ENCODE results near the gene LPIN2. TPM values are rescaled to one million over a fixed set of nuclear protein-coding genes. Genes with fewer than 3 reads are reported as not detected.

LPIN2 gene
- total and polyA plus RNA-seq, 4 donors, result 58.6 to 284 (median 103) TPM

GRCh38 chr18:2990956-2991640 lies 21.8 kb downstream of the LPIN2 start:
- H3K27ac ChIP-seq (ENCODE audit: low read depth in 1 of 2, low read length in 2 of 2), result no peak overlapping the region
- H3K36me3 ChIP-seq (ENCODE audit: control insufficient read depth in 4 of 4, insufficient read depth in 3 of 4, low read depth in 1 of 4, low read length in 3 of 4), result no peaks in the 10 kb centered on the region
- H3K27me3 ChIP-seq (ENCODE audit: control insufficient read depth in 4 of 4, insufficient read depth in 4 of 4, low read length in 3 of 4), result no peaks in the 10 kb centered on the region
- no peak for TF ChIP-seq CTCF (IDR thresholded peaks at IDR 0.05; ENCODE audit: low read depth, low read length, missing input control)
- WGBS, result 72% methylated on average over 4 of the region's 4 CpGs
- H3K9ac ChIP-seq (ENCODE audit: low read depth in 1 of 2, low read length in 2 of 2), result no peak overlapping the region
- H3K4me1 ChIP-seq (ENCODE audit: control insufficient read depth in 4 of 4, insufficient read depth in 4 of 4, low read length in 3 of 4), result peaks cover 1 to 18% (median 11%) of the 10 kb centered on the region in 4 donors
- H3K9me3 ChIP-seq (ENCODE audit: control insufficient read depth in 4 of 4, low read length in 3 of 4), result no peaks in the 10 kb centered on the region
- DNase-seq (ENCODE audit: low spot score), result no peak
- no peak overlapping the region for H3K4me3 ChIP-seq (ENCODE audit: low read depth in 1 of 3, low read length in 3 of 3)

- H3K4me1 ChIP-seq (ENCODE audit: control insufficient read depth in 4 of 4, insufficient read depth in 4 of 4, low read length in 3 of 4), result peaks cover 0 to 43% (median 32%) of the 10 kb centered on the region in 4 donors
- H3K9ac ChIP-seq (ENCODE audit: low read depth in 1 of 2, low read length in 2 of 2), result peak overlapping the region in 1 of 2 donors; percentile 39
- H3K4me3 ChIP-seq (ENCODE audit: low read depth in 1 of 3, low read length in 3 of 3), result no peak overlapping the region
- H3K36me3 ChIP-seq (ENCODE audit: control insufficient read depth in 4 of 4, insufficient read depth in 3 of 4, low read depth in 1 of 4, low read length in 3 of 4), result no peaks in the 10 kb centered on the region
- H3K9me3 ChIP-seq (ENCODE audit: control insufficient read depth in 4 of 4, low read length in 3 of 4), result no peaks in the 10 kb centered on the region
- 96% methylated on average over 5 of the region's 5 CpGs for WGBS
- H3K27ac ChIP-seq (ENCODE audit: low read depth in 1 of 2, low read length in 2 of 2), result peak overlapping the region in 1 of 2 donors; percentile 16
- H3K27me3 ChIP-seq (ENCODE audit: control insufficient read depth in 4 of 4, insufficient read depth in 4 of 4, low read length in 3 of 4), result no peaks in the 10 kb centered on the region
- no peak for TF ChIP-seq YY1 (IDR thresholded peaks at IDR 0.05)
- DNase-seq (ENCODE audit: low spot score), result no peak
These were observed 24.8 kb downstream of the LPIN2 start for GRCh38 chr18:2987876-2988790.

DNA sequence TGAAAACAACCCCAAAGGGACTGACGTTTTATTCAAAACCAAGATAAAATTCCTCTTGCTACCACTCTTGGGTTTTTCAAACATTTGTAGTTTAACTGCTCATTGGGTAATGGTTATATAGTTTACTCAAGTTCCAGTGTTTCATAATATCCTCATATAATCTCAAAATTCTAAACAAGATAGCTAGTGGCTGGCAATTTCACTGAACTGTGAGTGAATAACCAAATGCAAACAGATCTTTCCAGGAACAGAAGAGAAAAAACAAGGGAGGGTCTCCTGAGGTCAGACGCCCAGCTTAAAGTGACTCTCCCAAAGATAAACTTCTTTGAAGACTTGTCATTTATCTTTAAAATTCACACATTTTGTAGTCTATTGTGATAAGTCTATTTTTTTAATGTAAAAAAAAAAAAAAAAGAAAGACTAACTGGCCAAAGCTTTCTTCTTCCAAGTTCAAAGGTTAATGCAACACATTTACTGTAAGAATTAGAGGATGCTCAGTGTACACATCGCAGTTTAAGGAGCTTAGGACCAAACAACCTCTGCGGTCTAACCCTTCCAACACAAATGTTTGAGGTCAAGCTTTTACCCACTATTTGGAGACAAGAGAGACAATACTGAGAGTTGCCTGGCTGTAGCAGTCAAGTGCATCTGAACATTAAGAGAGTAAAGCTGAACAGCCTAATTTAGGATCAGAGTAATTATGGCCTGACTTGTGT lies 26.6 kb downstream of the LPIN2 start:
- no peaks in the 10 kb centered on the region for H3K36me3 ChIP-seq (ENCODE audit: control insufficient read depth in 4 of 4, insufficient read depth in 3 of 4, low read depth in 1 of 4, low read length in 3 of 4)
- peak overlapping the region; percentile 87 to 90 for H3K27ac ChIP-seq (ENCODE audit: low read depth in 1 of 2, low read length in 2 of 2)
- WGBS, result 18% methylated on average over 4 of the region's 4 CpGs
- H3K9me3 ChIP-seq (ENCODE audit: control insufficient read depth in 4 of 4, low read length in 3 of 4), result no peaks in the 10 kb centered on the region
- H3K27me3 ChIP-seq (ENCODE audit: control insufficient read depth in 4 of 4, insufficient read depth in 4 of 4, low read length in 3 of 4), result no peaks in the 10 kb centered on the region
- H3K4me1 ChIP-seq (ENCODE audit: control insufficient read depth in 4 of 4, insufficient read depth in 4 of 4, low read length in 3 of 4), result peaks cover 0 to 48% (median 35%) of the 10 kb centered on the region in 4 donors
- no peak overlapping the region for H3K4me3 ChIP-seq (ENCODE audit: low read depth in 1 of 3, low read length in 3 of 3)
- peak overlapping the region in 1 of 2 donors; percentile 86 for H3K9ac ChIP-seq (ENCODE audit: low read depth in 1 of 2, low read length in 2 of 2)
- no peak for DNase-seq (ENCODE audit: low spot score)
- no peak for TF ChIP-seq HNF4G (IDR thresholded peaks at IDR 0.05)
- TF ChIP-seq, protein P1, sequence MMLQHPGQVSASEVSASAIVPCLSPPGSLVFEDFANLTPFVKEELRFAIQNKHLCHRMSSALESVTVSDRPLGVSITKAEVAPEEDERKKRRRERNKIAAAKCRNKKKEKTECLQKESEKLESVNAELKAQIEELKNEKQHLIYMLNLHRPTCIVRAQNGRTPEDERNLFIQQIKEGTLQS (IDR thresholded peaks at IDR 0.05), result peak; percentile 44
- TF ChIP-seq JUND (IDR thresholded peaks at IDR 0.05), result no peak
- TF ChIP-seq EGR1 (IDR thresholded peaks at IDR 0.05; ENCODE audit: low read depth in 2 of 2), result no peak
- no peak for TF ChIP-seq CTCF (IDR thresholded peaks at IDR 0.05; ENCODE audit: low read depth, low read length, missing input control)
- no peak for TF ChIP-seq FOXA2 (IDR thresholded peaks at IDR 0.05)
- TF ChIP-seq RXRA (IDR thresholded peaks at IDR 0.05), result peak; percentile 78 to 91
- TF ChIP-seq FOXA1 (IDR thresholded peaks at IDR 0.05), result no peak
- no peak for TF ChIP-seq GABPA (IDR thresholded peaks at IDR 0.05 in 1 of 2, conservative IDR thresholded peaks at IDR 0.05 in 1 of 2)
- TF ChIP-seq TAF1 (conservative IDR thresholded peaks at IDR 0.05), result no peak
- no peak for TF ChIP-seq MAX (IDR thresholded peaks at IDR 0.05)
- TF ChIP-seq HNF4A (conservative IDR thresholded peaks at IDR 0.05), result peak; percentile 48 to 64
- TF ChIP-seq ZBTB33 (IDR thresholded peaks at IDR 0.05), result no peak
- TF ChIP-seq YY1 (IDR thresholded peaks at IDR 0.05), result no peak
- peak in 1 of 2 donors; percentile 6 for TF ChIP-seq RAD21 (IDR thresholded peaks at IDR 0.05)
- peak; percentile 6 for TF ChIP-seq NR2F2 (IDR thresholded peaks at IDR 0.05)
